HepG2 (cell line): ENCODE results near the gene SLC17A9. TPM values are rescaled to one million over a fixed set of nuclear protein-coding genes. Genes with fewer than 3 reads are reported as not detected.

Experiments used
- ARID5B ChIP-seq: IDR thresholded peaks from 2 replicates; pipeline ENCODE4 v1.4.0; 2020; ENCODE audit warnings: mild to moderate bottlenecking, missing genetic modification reagents
- CHD4 ChIP-seq: fragments of 200-600 bp; sonication (generic); IDR thresholded peaks from 2 replicates; pipeline ENCODE4 v1.7.0; 2017; ENCODE audit warnings: mild to moderate bottlenecking, low read length, borderline replicate concordance
- ELF4 ChIP-seq: sonication (generic); formaldehyde crosslinking; IDR thresholded peaks from 2 replicates; pipeline ENCODE4 v1.5.0; 2020; ENCODE audit warnings: missing genetic modification reagents, mild to moderate bottlenecking, moderate library complexity, borderline replicate concordance
- HHEX ChIP-seq: IDR thresholded peaks from 2 replicates; pipeline ENCODE4 v1.6.1; 2016; ENCODE audit warnings: control low read depth
- HNF1B ChIP-seq: sonication (generic); formaldehyde crosslinking; IDR thresholded peaks from 2 replicates; pipeline ENCODE4 v1.5.1; 2020; ENCODE audit warnings: mild to moderate bottlenecking, moderate library complexity, missing genetic modification reagents
- JUN ChIP-seq: sonication (generic); formaldehyde crosslinking; IDR thresholded peaks from 2 replicates; pipeline ENCODE4 v1.4.0; 2020; ENCODE audit warnings: mild to moderate bottlenecking, missing genetic modification reagents
- MTA1 ChIP-seq: sonication (generic); formaldehyde crosslinking; IDR thresholded peaks from 2 replicates; pipeline ENCODE4 v1.4.0; 2020; ENCODE audit warnings: missing genetic modification reagents, mild to moderate bottlenecking, borderline replicate concordance
- MXD1 ChIP-seq: sonication (generic); formaldehyde crosslinking; IDR thresholded peaks from 2 replicates; pipeline ENCODE4 v1.4.0; 2020; ENCODE audit warnings: mild to moderate bottlenecking, missing genetic modification reagents
- POLR2G ChIP-seq: fragments of 200-400 bp; formaldehyde crosslinking; IDR thresholded peaks from 2 replicates; pipeline ENCODE4 v1.6.1; 2018; ENCODE audit warnings: mild to moderate bottlenecking, low read depth, low read length, moderate library complexity
- PRMT3 ChIP-seq: sonication (generic); formaldehyde crosslinking; IDR thresholded peaks from 2 replicates; pipeline ENCODE4 v1.8.1; 2022; ENCODE audit warnings: low read depth, mild to moderate bottlenecking, moderate library complexity, missing genetic modification reagents, borderline replicate concordance
- RFXAP ChIP-seq: sonication (generic); formaldehyde crosslinking; IDR thresholded peaks from 2 replicates; pipeline ENCODE4 v1.4.0; 2020; ENCODE audit warnings: missing genetic modification reagents, borderline replicate concordance
- SNAPC5 ChIP-seq: sonication (generic); formaldehyde crosslinking; IDR thresholded peaks from 2 replicates; pipeline ENCODE4 v1.8.1; 2023; ENCODE audit warnings: mild to moderate bottlenecking, missing genetic modification reagents, borderline replicate concordance
- SUZ12 ChIP-seq: fragments of 150-350 bp; IDR thresholded peaks from 2 replicates; pipeline ENCODE4 v1.6.1; 2014; ENCODE audit warnings: low read depth, low read length
- YY1 ChIP-seq: IDR thresholded peaks from 2 replicates; pipeline ENCODE4 v1.6.1; 2011; ENCODE audit warnings: low read length, low read depth, moderate library complexity, mild to moderate bottlenecking; ENCODE audit not compliant: insufficient read depth, insufficient replicate concordance
- ZC3H13 ChIP-seq: sonication (generic); formaldehyde crosslinking; IDR thresholded peaks from 2 replicates; pipeline ENCODE4 v1.8.1; 2023; ENCODE audit warnings: mild to moderate bottlenecking, missing genetic modification reagents, moderate library complexity
- ZNF274 ChIP-seq: sonication (generic); formaldehyde crosslinking; IDR thresholded peaks from 2 replicates; pipeline ENCODE4 v1.5.1; 2020; ENCODE audit warnings: mild to moderate bottlenecking, missing genetic modification reagents
- ZNF296 ChIP-seq: sonication (generic); formaldehyde crosslinking; conservative IDR thresholded peaks from 2 replicates; pipeline ENCODE4 v1.5.0; 2020; ENCODE audit warnings: mild to moderate bottlenecking, missing genetic modification reagents
- ZNF33B ChIP-seq: sonication (generic); formaldehyde crosslinking; IDR thresholded peaks from 2 replicates; pipeline ENCODE4 v1.5.1; 2020; ENCODE audit warnings: mild to moderate bottlenecking, missing genetic modification reagents
- ZNF354B ChIP-seq: sonication (generic); formaldehyde crosslinking; IDR thresholded peaks from 2 replicates; pipeline ENCODE4 v1.8.0; 2022; ENCODE audit warnings: mild to moderate bottlenecking, missing genetic modification reagents
- ZNF547 ChIP-seq: sonication (generic); formaldehyde crosslinking; IDR thresholded peaks from 2 replicates; pipeline ENCODE4 v1.5.1; 2020; ENCODE audit warnings: mild to moderate bottlenecking, missing genetic modification reagents
- ZNF570 ChIP-seq: sonication (generic); formaldehyde crosslinking; IDR thresholded peaks from 2 replicates; pipeline ENCODE4 v1.4.0; 2020; ENCODE audit warnings: mild to moderate bottlenecking, missing genetic modification reagents, borderline replicate concordance
- ZNF781 ChIP-seq: sonication (generic); formaldehyde crosslinking; IDR thresholded peaks from 2 replicates; pipeline ENCODE4 v1.5.1; 2020; ENCODE audit warnings: borderline replicate concordance, mild to moderate bottlenecking, missing genetic modification reagents; ENCODE audit errors: not compliant biosample characterization
- ZSCAN25 ChIP-seq: sonication (generic); formaldehyde crosslinking; IDR thresholded peaks from 2 replicates; pipeline ENCODE4 v1.8.0; 2022; ENCODE audit warnings: mild to moderate bottlenecking, missing genetic modification reagents
- polyA plus RNA-seq, 8 experiments: library from polyadenylated mRNA; depleted of rRNA in 3 of 8; stranded (reverse) in 7 of 8; unstranded in 1 of 8; fragments of >200 nt; fragmentation: Illumina TruSeq in 4 of 8; extraction: Trizol in 4 of 8; gene quantifications; 2 replicates each; pipeline versions ENCODE4 v1.2.1 to v1.2.3, GENCODE V29; 2011 to 2016; ENCODE audit warnings: low read depth in 4 of 8, missing spikeins in 1 of 8, mixed read lengths in 1 of 8; ENCODE audit not compliant: insufficient read depth in 1 of 8
- total RNA-seq, 5 experiments: library from RNA; depleted of rRNA; stranded (reverse); fragments of >200 nt; fragmentation: Illumina TruSeq; extraction: Trizol; gene quantifications; 2 replicates each; pipeline ENCODE4 v1.2.3, GENCODE V29; 2016; ENCODE audit warnings: low read depth in 1 of 5

Gene SLC17A9
- total and polyA plus RNA-seq, 2 of the 13 experiments (the other 11 are each of a cell fraction or from before 2014, with no cell fraction given) = 110 to 191 TPM

- TF ChIP-seq HNF1B (CRISPR knock-in tag) (no peak; the same call in 1 of the 2 replicates), RFXAP (CRISPR knock-in tag) (no peak), JUN (CRISPR knock-in tag) (no peak), ELF4 (CRISPR knock-in tag) (no peak), SNAPC5 (CRISPR knock-in tag) (no peak), YY1 (no peak), POLR2G (no peak), ZNF570 (CRISPR knock-in tag) (no peak), ZC3H13 (CRISPR knock-in tag) (0 out of 2 replicates have a peak, but pooled peaks have one; percentile 1), PRMT3 (CRISPR knock-in tag) (no peak), SUZ12 (no peak), ZNF354B (peak; percentile 41; the same call in 1 of the 2 replicates), ZSCAN25 (CRISPR knock-in tag) (0 out of 2 replicates have a peak, but pooled peaks have one; percentile 13), ZNF547 (CRISPR knock-in tag) (peak; percentile 76; the same call in 1 of the 2 replicates), ZNF274 (peak; percentile 68; the same call in 1 of the 2 replicates), HHEX (CRISPR knock-in tag) (no peak), CHD4 (no peak), ZNF781 (CRISPR knock-in tag) (no peak), MXD1 (CRISPR knock-in tag) (no peak), ZNF33B (0 out of 2 replicates have a peak, but pooled peaks have one; percentile 19), MTA1 (CRISPR knock-in tag) (peak; percentile 53; the same call in 1 of the 2 replicates), ARID5B (CRISPR knock-in tag) (no peak), ZNF296 (CRISPR knock-in tag) (0 out of 2 replicates have a peak, but pooled peaks have one; percentile 46)
Measured at GRCh38 chr20:62951143-62951895, 1.2 kb upstream of the SLC17A9 start (continued).
